ENCODE results near the gene E4F1. TPM values are rescaled to one million over a fixed set of nuclear protein-coding genes. Genes with fewer than 3 reads are reported as not detected.
A peak's percentile ranks its signal among the peaks of the same experiment; 100 is the strongest.

The E4F1 gene
- total and polyA plus RNA-seq, 9 donors: 0.58 to 26.2 (median 22.7) TPM

- intact Hi-C loops (cut with DNase I): no loop called here
- 5 to 6% (median 5%) methylated on average over 22 of the region's 22 CpGs for WGBS, 3 donors
- TF ChIP-seq EP300 (IDR thresholded peaks at IDR 0.05) (no peak), POLR2A (IDR thresholded peaks at IDR 0.05) (no peak), CTCF (IDR thresholded peaks at IDR 0.05) (no peak)
- peak in 2 of 5 donors; percentile 58 to 63 for DNase-seq
- peaks cover 5% of the 10 kb centered on the region for H3K4me1 ChIP-seq (ENCODE audit: insufficient read depth)
- peak overlapping the region; percentile 89 for H3K4me3 ChIP-seq
- no peaks in the 10 kb centered on the region for H3K36me3 ChIP-seq
- H3K9me3 ChIP-seq: no peaks in the 10 kb centered on the region
- H3K27ac ChIP-seq: peak overlapping the region; percentile 8 to 55
- no peaks in the 10 kb centered on the region for H3K27me3 ChIP-seq
Observed at GRCh38 chr16:2223942-2224486, 623 bp downstream of the E4F1 start.

GRCh38 chr16:2226245-2226793 is 2.9 kb downstream of the E4F1 start:
- intact Hi-C loops (cut with DNase I): no loop called here
- 46 to 62% (median 47%) methylated on average over 9 of the region's 9 CpGs for WGBS, 3 donors
- no peaks in the 10 kb centered on the region for H3K36me3 ChIP-seq
- no peak for TF ChIP-seq EP300 (IDR thresholded peaks at IDR 0.05)
- TF ChIP-seq CTCF (IDR thresholded peaks at IDR 0.05): no peak
- TF ChIP-seq POLR2A (IDR thresholded peaks at IDR 0.05): no peak
- no peaks in the 10 kb centered on the region for H3K9me3 ChIP-seq
- H3K27ac ChIP-seq: no peak overlapping the region
- no peaks in the 10 kb centered on the region for H3K27me3 ChIP-seq
- DNase-seq: no peak
- no peak overlapping the region for H3K4me3 ChIP-seq
- peaks cover 5% of the 10 kb centered on the region for H3K4me1 ChIP-seq (ENCODE audit: insufficient read depth)

- 84 to 87% (median 84%) methylated on average over 6 of the region's 6 CpGs for WGBS, 3 donors
- no peaks in the 10 kb centered on the region for H3K27me3 ChIP-seq
- H3K4me1 ChIP-seq (ENCODE audit: insufficient read depth): peaks cover 5% of the 10 kb centered on the region
- intact Hi-C loops (cut with DNase I): no loop called here
- H3K4me3 ChIP-seq: no peak overlapping the region
- TF ChIP-seq POLR2A (IDR thresholded peaks at IDR 0.05) (no peak), EP300 (IDR thresholded peaks at IDR 0.05) (no peak), CTCF (IDR thresholded peaks at IDR 0.05) (no peak)
- no peaks in the 10 kb centered on the region for H3K36me3 ChIP-seq
- H3K9me3 ChIP-seq: no peaks in the 10 kb centered on the region
- H3K27ac ChIP-seq: no peak overlapping the region
- no peak for DNase-seq
Observed at GRCh38 chr16:2226918-2227317, 3.5 kb downstream of the E4F1 start.

GRCh38 chr16:2228161-2228824 is 4.9 kb downstream of the E4F1 start:
- H3K9me3 ChIP-seq: no peaks in the 10 kb centered on the region
- H3K36me3 ChIP-seq: no peaks in the 10 kb centered on the region
- no peaks in the 10 kb centered on the region for H3K27me3 ChIP-seq
- 85 to 91% (median 88%) methylated on average over 23 to 25 of the region's 25 CpGs for WGBS, 3 donors
- peaks cover 5% of the 10 kb centered on the region for H3K4me1 ChIP-seq (ENCODE audit: insufficient read depth)
- no peak for TF ChIP-seq POLR2A (IDR thresholded peaks at IDR 0.05)
- TF ChIP-seq EP300 (IDR thresholded peaks at IDR 0.05): no peak
- no peak for TF ChIP-seq CTCF (IDR thresholded peaks at IDR 0.05)
- H3K27ac ChIP-seq: no peak overlapping the region
- intact Hi-C loops (cut with DNase I): no loop called here
- no peak for DNase-seq
- no peak overlapping the region for H3K4me3 ChIP-seq
